HepG2 (cell line): ENCODE data around the gene SMAD6. TPM values are rescaled to one million over a fixed set of nuclear protein-coding genes. Genes with fewer than 3 reads are reported as not detected.

Experiments
- ATAC-seq: fragments of 200-7000 bp; cut with Tn5 transposase; 3 replicates; pipeline ENCODE4 v1.9.1; 2020; ENCODE audit warnings: mild to moderate bottlenecking, moderate library complexity
- BruUV-seq: library from RNA; stranded (reverse); fragments of 400-500 nt; replicated peaks from 2 replicates; lab custom pipeline; 2021; lab: Mats Ljungman, UMichigan
- CTCF ChIA-PET: fragments of 300-600 bp; formaldehyde crosslinking; extraction: SDS; loops from one replicate; lab custom pipeline; 2021; ENCODE audit warnings: low total read pairs, inconsistent platforms, low intra/inter-chr PET ratio; lab: Yijun Ruan, JAX
- POLR2A ChIA-PET: fragments of 350-600 bp; sonication (Branson Sonifier 250); formaldehyde crosslinking; loops from one replicate; lab custom pipeline; 2020; ENCODE audit warnings: antibody characterized with exemption, inconsistent platforms; lab: Yijun Ruan, JAX
- DNase-seq: peaks from one replicate; pipeline ENCODE4 v3.0.0-alpha.2; 2015; ENCODE audit warnings: low spot score
- FAIRE-seq: peaks from 3 replicates; lab custom pipeline; 2011; peaks lifted over from hg19 to GRCh38; lab: Jason Lieb, UNC
- H2AFZ ChIP-seq: one replicate; pipeline ENCODE4 v1.6.1; 2011; ENCODE audit warnings: low read length, inconsistent platforms
- H3K27ac ChIP-seq: fragments of 300-600 bp; 3 replicates; pipeline ENCODE4 v1.8.0; 2011; ENCODE audit warnings: mixed run types, mild to moderate bottlenecking, mixed read lengths, low read length, inconsistent platforms; ENCODE audit not compliant: insufficient read depth; ENCODE audit errors: extremely low read length
- H3K27me3 ChIP-seq, 2 experiments: fragments of 200-600 bp in 1 of 2; 2 replicates in 1 of 2; 3 replicates in 1 of 2; pipeline versions ENCODE4 v1.6.0 to v1.8.0; 2011; ENCODE audit warnings: low read length in 2 of 2, mild to moderate bottlenecking in 2 of 2, moderate library complexity in 2 of 2, inconsistent platforms in 1 of 2; ENCODE audit not compliant: insufficient read depth in 2 of 2, control insufficient read depth in 1 of 2
- H3K36me3 ChIP-seq, 2 experiments: fragments of 200-600 bp in 1 of 2; replicated peaks in 1 of 2; 2 replicates in 1 of 2; 3 replicates in 1 of 2; pipeline versions ENCODE4 v1.5.1 to v1.8.0; 2011; ENCODE audit warnings: low read length in 2 of 2, inconsistent platforms in 1 of 2; ENCODE audit not compliant: insufficient read depth in 2 of 2, control insufficient read depth in 1 of 2
- H3K4me1 ChIP-seq: 2 replicates; pipeline ENCODE4 v1.5.1; 2012; ENCODE audit warnings: low read length, inconsistent platforms; ENCODE audit not compliant: insufficient read depth
- H3K4me2 ChIP-seq: 2 replicates; pipeline ENCODE4 v1.6.0; 2011; ENCODE audit warnings: low read depth, low read length, inconsistent platforms
- H3K4me3 ChIP-seq, 3 experiments: fragments of 200-600 bp in 1 of 3; sonication (generic), shearing (Covaris generic) in 1 of 3; replicated peaks in 1 of 3; 2 replicates each; pipeline ENCODE4 v1.5.1; 2011 to 2016; ENCODE audit warnings: low read length in 3 of 3, inconsistent platforms in 2 of 3, low read depth in 2 of 3, mild to moderate bottlenecking in 2 of 3, control low read depth in 1 of 3, mixed read lengths in 1 of 3; ENCODE audit not compliant: insufficient read depth in 1 of 3
- H3K79me2 ChIP-seq: one replicate; pipeline ENCODE4 v1.6.1; 2011; ENCODE audit warnings: low read length, inconsistent platforms; ENCODE audit not compliant: insufficient read depth
- H3K9ac ChIP-seq: 2 replicates; pipeline ENCODE4 v1.6.0; 2011; ENCODE audit warnings: mild to moderate bottlenecking, low read depth, low read length, inconsistent platforms; ENCODE audit not compliant: insufficient read depth
- H3K9me3 ChIP-seq: 2 replicates; pipeline ENCODE4 v1.5.1; 2012; ENCODE audit warnings: mild to moderate bottlenecking, low read length
- H4K20me1 ChIP-seq: 2 replicates; pipeline ENCODE4 v1.6.0; 2011; ENCODE audit warnings: inconsistent platforms, mild to moderate bottlenecking, low read length, moderate library complexity; ENCODE audit not compliant: insufficient read depth
- CHD2 ChIP-seq: IDR thresholded peaks from 2 replicates; pipeline ENCODE4 v1.6.1; 2011; ENCODE audit warnings: low read depth, low read length, improper control_type of control experiment
- IRF2 ChIP-seq: IDR thresholded peaks from 2 replicates; pipeline ENCODE4 v1.6.1; 2018; ENCODE audit warnings: missing genetic modification reagents, missing compliant biosample characterization
- PAF1 ChIP-seq: IDR thresholded peaks from 2 replicates; pipeline ENCODE4 v1.6.1; 2016; ENCODE audit warnings: missing genetic modification reagents, missing compliant biosample characterization
- RFXAP ChIP-seq: sonication (generic); formaldehyde crosslinking; IDR thresholded peaks from 2 replicates; pipeline ENCODE4 v1.4.0; 2020; ENCODE audit warnings: missing genetic modification reagents, borderline replicate concordance
- SETDB1 ChIP-seq: sonication (generic); formaldehyde crosslinking; IDR thresholded peaks from 2 replicates; pipeline ENCODE4 v1.5.1; 2020; ENCODE audit warnings: missing genetic modification reagents, mild to moderate bottlenecking, borderline replicate concordance
- SKI ChIP-seq: fragments of 450-650 bp; IDR thresholded peaks from one replicate; pipeline ENCODE4 v1.6.1; 2018; ENCODE audit warnings: mild to moderate bottlenecking; ENCODE audit not compliant: partially characterized antibody
- TMF1 ChIP-seq: sonication (generic); formaldehyde crosslinking; IDR thresholded peaks from 2 replicates; pipeline ENCODE4 v1.8.1; 2022; ENCODE audit warnings: low read depth, missing genetic modification reagents
- ZKSCAN1 ChIP-seq: fragments of 150-350 bp; IDR thresholded peaks from 2 replicates; pipeline ENCODE4 v1.6.1; 2014; ENCODE audit warnings: low read length
- WGBS: methylation state at CpG from one replicate; pipeline ENCODE4 v1.1.6; 2017; ENCODE audit warnings: low lambda C conversion rate; 5-methylcytosine and 5-hydroxymethylcytosine counted together
- in situ Hi-C: cut with HindIII; loops from 2 replicates; pipeline ENCODE4 v1.10.0; 2017; ENCODE audit warnings: low pct_unique_long_range_greater_than_20kb; ENCODE audit not compliant: extremely low pct_ligation_motif_present
- intact Hi-C: fragments of 100-400 bp; cut with micrococcal nuclease; formaldehyde crosslinking; loops from one replicate; pipeline ENCODE4 v1.10.0; 2022; ENCODE audit not compliant: unreplicated experiment
- polyA plus RNA-seq, 8 experiments: library from polyadenylated mRNA; depleted of rRNA in 3 of 8; stranded (reverse) in 7 of 8; unstranded in 1 of 8; fragments of >200 nt; fragmentation: Illumina TruSeq in 4 of 8; extraction: Trizol in 4 of 8; gene quantifications; 2 replicates each; pipeline versions ENCODE4 v1.2.1 to v1.2.3, GENCODE V29; 2011 to 2016; ENCODE audit warnings: low read depth in 4 of 8, missing spikeins in 1 of 8, mixed read lengths in 1 of 8; ENCODE audit not compliant: insufficient read depth in 1 of 8
- total RNA-seq, 5 experiments: library from RNA; depleted of rRNA; stranded (reverse); fragments of >200 nt; fragmentation: Illumina TruSeq; extraction: Trizol; gene quantifications; 2 replicates each; pipeline ENCODE4 v1.2.3, GENCODE V29; 2016; ENCODE audit warnings: low read depth in 1 of 5
- TF ChIP-seq, protein P1 (sequence below): sonication (generic); formaldehyde crosslinking; IDR thresholded peaks from 2 replicates; pipeline ENCODE4 v1.4.0; 2020; ENCODE audit warnings: mild to moderate bottlenecking, missing genetic modification reagents
- TF ChIP-seq, protein P2 (sequence below): sonication (generic); formaldehyde crosslinking; IDR thresholded peaks from 2 replicates; pipeline ENCODE4 v1.4.0; 2020; ENCODE audit warnings: missing genetic modification reagents, borderline replicate concordance
- TF ChIP-seq, protein P3 (sequence below): sonication (generic); formaldehyde crosslinking; IDR thresholded peaks from 2 replicates; pipeline ENCODE4 v1.4.0; 2020; ENCODE audit warnings: missing genetic modification reagents, mild to moderate bottlenecking, borderline replicate concordance

The SMAD6 gene
- total and polyA plus RNA-seq, 2 of the 13 experiments (the other 11 are each of a cell fraction or from before 2014, with no cell fraction given): 3.3 to 4.4 TPM

DNA sequence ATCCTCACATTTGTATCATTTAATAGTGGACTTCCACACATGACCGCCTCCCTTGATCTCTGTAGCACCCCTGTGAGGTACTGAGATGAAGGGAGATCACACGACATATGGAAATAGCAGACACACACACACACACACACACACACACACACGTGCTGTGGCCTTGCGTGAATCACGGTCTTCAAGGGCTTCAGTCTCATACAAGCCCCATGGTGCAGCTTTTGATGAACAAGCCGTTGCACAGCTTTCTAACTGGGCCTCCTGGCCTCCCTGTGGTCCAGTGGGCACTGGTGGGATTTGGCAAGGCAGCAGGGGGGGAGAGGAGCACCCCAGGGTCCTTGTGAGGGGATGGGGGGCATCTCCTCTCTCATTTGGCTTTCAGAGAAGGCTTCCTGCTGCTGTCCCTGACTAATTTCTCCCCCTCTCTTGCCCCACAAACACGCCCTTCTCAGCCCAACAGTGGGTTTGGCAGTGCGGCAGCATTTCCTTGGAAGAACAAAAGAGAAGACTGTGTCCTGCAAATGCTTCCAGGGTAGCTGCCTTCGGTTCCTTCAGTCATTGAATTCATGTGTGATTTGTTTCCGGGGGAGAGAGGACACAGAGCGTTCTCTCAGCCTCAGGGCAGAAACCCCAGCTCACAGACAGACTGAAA is 98.7 kb downstream of the SMAD6 start:
- Histone ChIP-seq H3K9me3 (no peaks in the 10 kb centered on the region), H3K27me3 (peaks cover 0 to 10% of the 10 kb centered on the region in 2 experiments; a peak in 3 of 5 replicates), H3K36me3 (no peaks in the 10 kb centered on the region), H3K4me3 (no peak overlapping the region), H4K20me1 (no peaks in the 10 kb centered on the region), H3K79me2 (no peaks in the 10 kb centered on the region), H3K9ac (no peak overlapping the region), H3K4me1 (peaks cover 25% of the 10 kb centered on the region), H3K4me2 (no peak overlapping the region), H3K27ac (no peak overlapping the region)
- ATAC-seq: no peak
- intact Hi-C loops: loop anchor here (5.0 kb wide), 1 partner anchor 37 kb away; no protein-coding TSS in a partner anchor
- CTCF ChIA-PET: no interaction called here
- POLR2A ChIA-PET: no interaction called here
- DNase-seq: no peak
- no peak for FAIRE-seq
- TF ChIP-seq ZKSCAN1 (no peak), TMF1 (no peak), IRF2 (CRISPR knock-in tag) (no peak), RFXAP (CRISPR knock-in tag) (no peak), SKI (no peak), SETDB1 (CRISPR knock-in tag) (no peak), CHD2 (no peak), PAF1 (CRISPR knock-in tag) (no peak)
- TF ChIP-seq, protein P1, sequence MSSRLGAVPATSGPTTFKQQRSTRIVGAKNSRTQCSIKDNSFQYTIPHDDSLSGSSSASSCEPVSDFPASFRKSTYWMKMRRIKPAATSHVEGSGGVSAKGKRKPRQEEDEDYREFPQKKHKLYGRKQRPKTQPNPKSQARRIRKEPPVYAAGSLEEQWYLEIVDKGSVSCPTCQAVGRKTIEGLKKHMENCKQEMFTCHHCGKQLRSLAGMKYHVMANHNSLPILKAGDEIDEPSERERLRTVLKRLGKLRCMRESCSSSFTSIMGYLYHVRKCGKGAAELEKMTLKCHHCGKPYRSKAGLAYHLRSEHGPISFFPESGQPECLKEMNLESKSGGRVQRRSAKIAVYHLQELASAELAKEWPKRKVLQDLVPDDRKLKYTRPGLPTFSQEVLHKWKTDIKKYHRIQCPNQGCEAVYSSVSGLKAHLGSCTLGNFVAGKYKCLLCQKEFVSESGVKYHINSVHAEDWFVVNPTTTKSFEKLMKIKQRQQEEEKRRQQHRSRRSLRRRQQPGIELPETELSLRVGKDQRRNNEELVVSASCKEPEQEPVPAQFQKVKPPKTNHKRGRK: no peak
- TF ChIP-seq, protein P2, sequence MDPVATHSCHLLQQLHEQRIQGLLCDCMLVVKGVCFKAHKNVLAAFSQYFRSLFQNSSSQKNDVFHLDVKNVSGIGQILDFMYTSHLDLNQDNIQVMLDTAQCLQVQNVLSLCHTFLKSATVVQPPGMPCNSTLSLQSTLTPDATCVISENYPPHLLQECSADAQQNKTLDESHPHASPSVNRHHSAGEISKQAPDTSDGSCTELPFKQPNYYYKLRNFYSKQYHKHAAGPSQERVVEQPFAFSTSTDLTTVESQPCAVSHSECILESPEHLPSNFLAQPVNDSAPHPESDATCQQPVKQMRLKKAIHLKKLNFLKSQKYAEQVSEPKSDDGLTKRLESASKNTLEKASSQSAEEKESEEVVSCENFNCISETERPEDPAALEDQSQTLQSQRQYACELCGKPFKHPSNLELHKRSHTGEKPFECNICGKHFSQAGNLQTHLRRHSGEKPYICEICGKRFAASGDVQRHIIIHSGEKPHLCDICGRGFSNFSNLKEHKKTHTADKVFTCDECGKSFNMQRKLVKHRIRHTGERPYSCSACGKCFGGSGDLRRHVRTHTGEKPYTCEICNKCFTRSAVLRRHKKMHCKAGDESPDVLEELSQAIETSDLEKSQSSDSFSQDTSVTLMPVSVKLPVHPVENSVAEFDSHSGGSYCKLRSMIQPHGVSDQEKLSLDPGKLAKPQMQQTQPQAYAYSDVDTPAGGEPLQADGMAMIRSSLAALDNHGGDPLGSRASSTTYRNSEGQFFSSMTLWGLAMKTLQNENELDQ (CRISPR knock-in tag): no peak
- TF ChIP-seq, protein P3, sequence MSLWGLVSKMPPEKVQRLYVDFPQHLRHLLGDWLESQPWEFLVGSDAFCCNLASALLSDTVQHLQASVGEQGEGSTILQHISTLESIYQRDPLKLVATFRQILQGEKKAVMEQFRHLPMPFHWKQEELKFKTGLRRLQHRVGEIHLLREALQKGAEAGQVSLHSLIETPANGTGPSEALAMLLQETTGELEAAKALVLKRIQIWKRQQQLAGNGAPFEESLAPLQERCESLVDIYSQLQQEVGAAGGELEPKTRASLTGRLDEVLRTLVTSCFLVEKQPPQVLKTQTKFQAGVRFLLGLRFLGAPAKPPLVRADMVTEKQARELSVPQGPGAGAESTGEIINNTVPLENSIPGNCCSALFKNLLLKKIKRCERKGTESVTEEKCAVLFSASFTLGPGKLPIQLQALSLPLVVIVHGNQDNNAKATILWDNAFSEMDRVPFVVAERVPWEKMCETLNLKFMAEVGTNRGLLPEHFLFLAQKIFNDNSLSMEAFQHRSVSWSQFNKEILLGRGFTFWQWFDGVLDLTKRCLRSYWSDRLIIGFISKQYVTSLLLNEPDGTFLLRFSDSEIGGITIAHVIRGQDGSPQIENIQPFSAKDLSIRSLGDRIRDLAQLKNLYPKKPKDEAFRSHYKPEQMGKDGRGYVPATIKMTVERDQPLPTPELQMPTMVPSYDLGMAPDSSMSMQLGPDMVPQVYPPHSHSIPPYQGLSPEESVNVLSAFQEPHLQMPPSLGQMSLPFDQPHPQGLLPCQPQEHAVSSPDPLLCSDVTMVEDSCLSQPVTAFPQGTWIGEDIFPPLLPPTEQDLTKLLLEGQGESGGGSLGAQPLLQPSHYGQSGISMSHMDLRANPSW (CRISPR knock-in tag): no peak
- TF ChIP-seq, all 625 proteins: peak for 0
- H2AFZ ChIP-seq: no peak overlapping the region
- 51% methylated on average over 11 of the region's 11 CpGs for WGBS
- in situ Hi-C loops: no loop called here
- BruUV-seq: no TSS peak
